Stimulated activated CD4-positive, alpha-beta T cell treated with anti-CD3 and anti-CD28 coated beads, Interleukin-4, amount 100 ng/mL, for 48 hours (primary cell): ENCODE data around the gene RSAD2.
"Not testable (repeated sequence)": the region's sequence is repeated elsewhere in the genome, so short reads cannot be mapped to it uniquely, and the experiment has no call there.

Experiments used
- DNase-seq, 2 donors: peaks; one replicate each; pipeline ENCODE4 v3.0.0-alpha.2; 2020; ENCODE audit warnings: low read depth in 2 of 2

The RSAD2 gene

GRCh38 chr2:6926071-6926732 lies 48.6 kb downstream of the RSAD2 start:
- DNase-seq: no peak

- no peak for DNase-seq
These were observed 49.6 kb downstream of the RSAD2 start for GRCh38 chr2:6927186-6927585.

- DNase-seq: no peak
These were observed 50.2 kb downstream of the RSAD2 start for GRCh38 chr2:6927753-6928152.

GRCh38 chr2:6928452-6928851 lies 50.9 kb downstream of the RSAD2 start:
- DNase-seq: no peak

- DNase-seq: no peak
These were observed 51.7 kb downstream of the RSAD2 start for GRCh38 chr2:6929196-6929819.

- DNase-seq: no peak
These were observed 53.5 kb downstream of the RSAD2 start for GRCh38 chr2:6930923-6931647.

- no peak for DNase-seq
These were observed 54.2 kb downstream of the RSAD2 start for GRCh38 chr2:6931753-6932152.

- no peak for DNase-seq
These were observed 54.6 kb downstream of the RSAD2 start for GRCh38 chr2:6932206-6932605.

- DNase-seq: no peak
These were observed 55.3 kb downstream of the RSAD2 start for GRCh38 chr2:6932828-6933227.

- no peak for DNase-seq
These were observed 56.3 kb downstream of the RSAD2 start for GRCh38 chr2:6933911-6934310.

- DNase-seq: no peak
These were observed 56.8 kb downstream of the RSAD2 start for GRCh38 chr2:6934345-6934744.

- no peak for DNase-seq
These were observed 57.4 kb downstream of the RSAD2 start for GRCh38 chr2:6934758-6935651.

GRCh38 chr2:6935652-6936020 lies 58.1 kb downstream of the RSAD2 start:
- not testable (repeated sequence) for DNase-seq

GRCh38 chr2:6937157-6937556 lies 59.6 kb downstream of the RSAD2 start:
- DNase-seq: no peak

- DNase-seq: no peak
These were observed 60.0 kb downstream of the RSAD2 start for GRCh38 chr2:6937582-6937981.

GRCh38 chr2:6939071-6939470 lies 61.5 kb downstream of the RSAD2 start:
- DNase-seq: no peak

GRCh38 chr2:6940820-6941219 lies 63.2 kb downstream of the RSAD2 start:
- no peak for DNase-seq

- no peak for DNase-seq
These were observed 63.9 kb downstream of the RSAD2 start for GRCh38 chr2:6941299-6942046.

- no peak for DNase-seq
These were observed 65.3 kb downstream of the RSAD2 start for GRCh38 chr2:6942848-6943247.

GRCh38 chr2:6943523-6943922 lies 65.9 kb downstream of the RSAD2 start:
- no peak for DNase-seq

GRCh38 chr2:6943971-6944370 lies 66.4 kb downstream of the RSAD2 start:
- no peak for DNase-seq
